Measurements from ENCODE around the gene FSHB.

Gene FSHB

DNA sequence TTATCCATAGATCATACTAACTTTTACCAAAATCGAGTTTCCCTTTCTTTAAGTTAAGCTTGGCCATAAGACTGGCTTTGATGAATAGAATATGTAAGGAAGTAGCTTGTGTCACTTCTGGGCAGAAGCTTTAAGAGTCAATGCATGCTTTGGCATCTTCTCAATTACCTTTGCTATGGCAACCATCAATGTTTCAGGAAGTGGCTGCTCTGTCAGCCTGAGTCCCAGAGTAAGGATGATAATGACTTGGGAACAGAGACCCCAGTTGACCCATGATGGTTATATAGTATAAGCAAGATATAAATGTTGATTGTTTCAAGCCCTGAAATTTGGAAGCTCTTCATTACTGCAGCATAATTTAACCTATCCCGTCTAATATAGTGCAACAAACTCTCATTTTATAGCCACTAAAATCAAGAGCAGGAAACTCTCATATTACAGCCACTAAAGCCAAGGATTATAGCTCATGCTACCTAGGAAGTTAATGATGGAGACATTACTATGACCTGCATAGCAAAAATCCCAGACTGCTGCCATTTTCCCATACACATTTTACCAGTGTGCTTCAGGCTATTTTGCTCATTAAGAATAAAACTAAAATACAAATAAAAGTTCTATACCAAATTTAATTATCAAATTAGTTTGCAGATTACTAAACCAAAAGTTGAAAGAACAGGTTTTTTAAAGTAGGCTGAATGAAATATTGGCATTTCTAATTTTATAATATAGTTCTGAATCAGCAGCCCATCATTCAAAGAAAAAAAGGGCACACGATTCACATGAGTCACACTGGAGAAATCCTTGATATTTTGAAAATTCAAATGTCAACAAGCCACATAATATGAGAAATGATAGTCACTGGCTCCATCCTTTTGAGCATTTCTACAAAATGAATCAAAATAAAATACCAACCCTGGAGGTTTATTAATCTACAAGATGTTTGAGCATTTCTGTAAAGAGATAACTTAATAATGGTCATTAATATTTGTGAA lies 23.8 kb downstream of the FSHB start:
- Histone ChIP-seq H3K4me2 (ENCODE audit: insufficient read depth, low read length, poor library complexity, severe bottlenecking) (no peak overlapping the region), H2BK120ac (ENCODE audit: low read depth, low read length) (no peak overlapping the region), H3K9ac (ENCODE audit: low read depth, low read length, poor library complexity) (no peak overlapping the region), H3K4me1 (ENCODE audit: control insufficient read depth in 2 of 2, insufficient read depth in 1 of 2, low read depth in 1 of 2, low read length in 2 of 2) (peaks cover 0 to 17% of the 10 kb centered on the region in 2 donors), H2BK5ac (ENCODE audit: low read length) (no peak overlapping the region), H3K4ac (ENCODE audit: low read length) (no peak overlapping the region), H3K18ac (ENCODE audit: low read length) (no peak overlapping the region), H3K4me3 (ENCODE audit: low read length in 2 of 2) (no peak overlapping the region), H4K8ac (ENCODE audit: low read depth, low read length) (no peak overlapping the region), H3K23ac (ENCODE audit: low read depth, low read length, poor library complexity) (no peak overlapping the region), H3K27ac (replicated peaks; ENCODE audit: low read length) (no peak overlapping the region), H2AFZ (ENCODE audit: low read length) (no peak overlapping the region), H3K14ac (ENCODE audit: low read length) (no peak overlapping the region), H2BK12ac (ENCODE audit: low read length) (no peak overlapping the region), H4K91ac (ENCODE audit: low read depth, low read length, poor library complexity) (no peak overlapping the region), H3K36me3 (replicated peaks in 1 of 2; ENCODE audit: control insufficient read depth in 2 of 2, insufficient read depth in 2 of 2, low read length in 2 of 2) (no peaks in the 10 kb centered on the region), H3K79me1 (ENCODE audit: low read depth, low read length) (no peaks in the 10 kb centered on the region), H3K9me3 (replicated peaks in 1 of 2; ENCODE audit: control insufficient read depth in 2 of 2, insufficient read depth in 1 of 2, low read depth in 1 of 2, low read length in 2 of 2) (no peaks in the 10 kb centered on the region), H3K27me3 (ENCODE audit: control insufficient read depth in 3 of 3, insufficient read depth in 3 of 3, low read depth in 1 of 3, low read length in 3 of 3) (no peaks in the 10 kb centered on the region), H2AK5ac (ENCODE audit: low read depth, low read length) (no peak overlapping the region), H2BK15ac (ENCODE audit: low read length) (no peak overlapping the region)
- no CpG with 5 or more reads among the region's 3 CpGs for WGBS, 2 donors (ENCODE audit: extremely low coverage in 2 of 2, insufficient read length in 2 of 2, insufficient replicate concordance in 1 of 2)
- no peak for DNase-seq (ENCODE audit: low spot score)

DNA sequence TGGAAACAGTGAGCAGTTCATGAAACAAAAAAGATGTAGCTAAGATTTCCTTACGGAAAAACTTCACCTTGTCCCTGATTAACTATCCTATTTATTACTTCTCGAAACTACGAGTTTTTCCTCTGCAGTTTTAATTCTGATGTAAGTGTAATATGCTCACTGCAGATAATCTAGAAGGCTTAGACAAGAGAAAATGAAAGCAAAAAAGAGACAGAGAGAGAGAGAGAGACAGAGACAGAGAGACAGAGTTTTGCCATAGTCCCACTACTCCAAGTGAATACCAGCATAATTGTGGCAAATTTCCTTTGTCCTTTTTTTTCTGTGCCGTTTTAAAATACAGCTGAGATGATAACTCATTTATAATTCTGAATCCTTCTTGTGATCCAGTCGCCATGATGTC lies 24.8 kb downstream of the FSHB start:
- Histone ChIP-seq H3K23ac (ENCODE audit: low read depth, low read length, poor library complexity) (no peak overlapping the region), H4K8ac (ENCODE audit: low read depth, low read length) (no peak overlapping the region), H4K91ac (ENCODE audit: low read depth, low read length, poor library complexity) (no peak overlapping the region), H3K9ac (ENCODE audit: low read depth, low read length, poor library complexity) (no peak overlapping the region), H3K79me1 (ENCODE audit: low read depth, low read length) (no peaks in the 10 kb centered on the region), H2AFZ (ENCODE audit: low read length) (peak overlapping the region; percentile 27), H3K9me3 (replicated peaks in 1 of 2; ENCODE audit: control insufficient read depth in 2 of 2, insufficient read depth in 1 of 2, low read depth in 1 of 2, low read length in 2 of 2) (no peaks in the 10 kb centered on the region), H3K4me1 (ENCODE audit: control insufficient read depth in 2 of 2, insufficient read depth in 1 of 2, low read depth in 1 of 2, low read length in 2 of 2) (peaks cover 0 to 17% of the 10 kb centered on the region in 2 donors), H3K36me3 (replicated peaks in 1 of 2; ENCODE audit: control insufficient read depth in 2 of 2, insufficient read depth in 2 of 2, low read length in 2 of 2) (no peaks in the 10 kb centered on the region), H3K27me3 (ENCODE audit: control insufficient read depth in 3 of 3, insufficient read depth in 3 of 3, low read depth in 1 of 3, low read length in 3 of 3) (no peaks in the 10 kb centered on the region), H2BK5ac (ENCODE audit: low read length) (no peak overlapping the region), H2BK15ac (ENCODE audit: low read length) (no peak overlapping the region), H2BK12ac (ENCODE audit: low read length) (no peak overlapping the region), H2AK5ac (ENCODE audit: low read depth, low read length) (no peak overlapping the region), H3K4me3 (ENCODE audit: low read length in 2 of 2) (no peak overlapping the region), H3K14ac (ENCODE audit: low read length) (no peak overlapping the region), H3K4ac (ENCODE audit: low read length) (no peak overlapping the region), H2BK120ac (ENCODE audit: low read depth, low read length) (no peak overlapping the region), H3K18ac (ENCODE audit: low read length) (no peak overlapping the region), H3K27ac (replicated peaks; ENCODE audit: low read length) (no peak overlapping the region), H3K4me2 (ENCODE audit: insufficient read depth, low read length, poor library complexity, severe bottlenecking) (no peak overlapping the region)
- no CpG with 5 or more reads among the region's 5 CpGs for WGBS, 2 donors (ENCODE audit: extremely low coverage in 2 of 2, insufficient read length in 2 of 2, insufficient replicate concordance in 1 of 2)
- DNase-seq (ENCODE audit: low spot score): no peak

DNA sequence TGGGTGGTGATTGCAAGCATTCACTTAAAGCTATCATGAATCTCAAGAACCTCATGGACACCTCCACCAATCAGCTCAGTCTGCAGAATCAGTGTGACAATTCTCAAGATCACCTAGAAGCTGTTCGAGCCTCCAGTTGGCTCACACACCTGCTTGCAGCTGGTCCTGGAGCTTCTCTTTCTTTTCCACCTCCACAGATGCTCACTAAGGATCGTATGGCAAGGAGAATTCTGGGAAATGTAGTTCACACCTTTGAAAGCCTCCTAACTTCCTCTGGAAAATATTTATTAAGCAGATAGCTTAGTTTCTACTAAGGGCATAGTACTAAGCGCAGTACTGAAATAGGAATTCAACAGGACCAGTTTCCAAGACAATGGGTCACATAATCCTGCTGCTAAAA lies 26.2 kb downstream of the FSHB start:
- no peaks in the 10 kb centered on the region for H3K36me3 ChIP-seq (replicated peaks in 1 of 2; ENCODE audit: control insufficient read depth in 2 of 2, insufficient read depth in 2 of 2, low read length in 2 of 2)
- WGBS, 2 donors (ENCODE audit: extremely low coverage in 2 of 2, insufficient read length in 2 of 2, insufficient replicate concordance in 1 of 2): no CpG with 5 or more reads among the region's 3 CpGs
- H3K9me3 ChIP-seq (replicated peaks in 1 of 2; ENCODE audit: control insufficient read depth in 2 of 2, insufficient read depth in 1 of 2, low read depth in 1 of 2, low read length in 2 of 2): no peaks in the 10 kb centered on the region

DNA sequence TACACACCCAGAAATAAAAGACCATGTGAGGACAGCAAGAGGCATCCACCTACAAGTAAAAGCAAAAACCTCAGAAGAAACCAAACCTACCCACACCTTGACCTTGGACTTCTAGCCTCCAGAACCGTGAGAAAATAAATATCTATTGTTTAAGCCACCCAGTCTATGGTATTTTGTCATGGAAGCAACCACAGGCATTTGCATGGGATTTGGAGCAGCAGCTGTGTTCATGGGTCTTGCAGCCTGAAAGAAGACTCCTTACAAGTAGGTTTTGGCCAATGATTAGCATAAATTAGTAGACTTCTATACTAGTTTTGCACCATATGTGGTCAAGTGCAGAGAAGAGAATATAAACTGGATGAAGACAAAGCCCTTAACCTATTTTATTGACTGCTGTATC lies 27.9 kb downstream of the FSHB start:
- Histone ChIP-seq H3K79me1 (ENCODE audit: low read depth, low read length) (no peaks in the 10 kb centered on the region), H3K14ac (ENCODE audit: low read length) (no peak overlapping the region), H3K4me3 (ENCODE audit: low read length in 2 of 2) (no peak overlapping the region), H2AK5ac (ENCODE audit: low read depth, low read length) (no peak overlapping the region), H3K9ac (ENCODE audit: low read depth, low read length, poor library complexity) (no peak overlapping the region), H3K18ac (ENCODE audit: low read length) (no peak overlapping the region), H3K4me1 (ENCODE audit: control insufficient read depth in 2 of 2, insufficient read depth in 1 of 2, low read depth in 1 of 2, low read length in 2 of 2) (peaks cover 0 to 17% of the 10 kb centered on the region in 2 donors), H3K4me2 (ENCODE audit: insufficient read depth, low read length, poor library complexity, severe bottlenecking) (no peak overlapping the region), H3K9me3 (replicated peaks in 1 of 2; ENCODE audit: control insufficient read depth in 2 of 2, insufficient read depth in 1 of 2, low read depth in 1 of 2, low read length in 2 of 2) (no peaks in the 10 kb centered on the region), H3K4ac (ENCODE audit: low read length) (no peak overlapping the region), H4K8ac (ENCODE audit: low read depth, low read length) (no peak overlapping the region), H3K36me3 (replicated peaks in 1 of 2; ENCODE audit: control insufficient read depth in 2 of 2, insufficient read depth in 2 of 2, low read length in 2 of 2) (no peaks in the 10 kb centered on the region), H2BK120ac (ENCODE audit: low read depth, low read length) (no peak overlapping the region), H2AFZ (ENCODE audit: low read length) (no peak overlapping the region), H2BK15ac (ENCODE audit: low read length) (no peak overlapping the region), H3K27ac (replicated peaks; ENCODE audit: low read length) (no peak overlapping the region), H2BK12ac (ENCODE audit: low read length) (no peak overlapping the region), H2BK5ac (ENCODE audit: low read length) (no peak overlapping the region), H4K91ac (ENCODE audit: low read depth, low read length, poor library complexity) (no peak overlapping the region), H3K27me3 (ENCODE audit: control insufficient read depth in 3 of 3, insufficient read depth in 3 of 3, low read depth in 1 of 3, low read length in 3 of 3) (no peaks in the 10 kb centered on the region), H3K23ac (ENCODE audit: low read depth, low read length, poor library complexity) (no peak overlapping the region)
- DNase-seq (ENCODE audit: low spot score): no peak
- no CpG with 5 or more reads among the region's 1 CpG for WGBS, 2 donors (ENCODE audit: extremely low coverage in 2 of 2, insufficient read length in 2 of 2, insufficient replicate concordance in 1 of 2)

More for the DNA sequence above, 26.2 kb downstream of the FSHB start:
- no peaks in the 10 kb centered on the region for H3K27me3 ChIP-seq (ENCODE audit: control insufficient read depth in 3 of 3, insufficient read depth in 3 of 3, low read depth in 1 of 3, low read length in 3 of 3)
- H2AK5ac ChIP-seq (ENCODE audit: low read depth, low read length): no peak overlapping the region
- DNase-seq (ENCODE audit: low spot score): no peak
- H3K23ac ChIP-seq (ENCODE audit: low read depth, low read length, poor library complexity): no peak overlapping the region
- no peak overlapping the region for H3K4ac ChIP-seq (ENCODE audit: low read length)
- H2BK120ac ChIP-seq (ENCODE audit: low read depth, low read length): no peak overlapping the region
- H2BK15ac ChIP-seq (ENCODE audit: low read length): no peak overlapping the region
- H3K18ac ChIP-seq (ENCODE audit: low read length): no peak overlapping the region
- no peaks in the 10 kb centered on the region for H3K79me1 ChIP-seq (ENCODE audit: low read depth, low read length)
- no peak overlapping the region for H3K4me2 ChIP-seq (ENCODE audit: insufficient read depth, low read length, poor library complexity, severe bottlenecking)
- H2BK12ac ChIP-seq (ENCODE audit: low read length): no peak overlapping the region
- no peak overlapping the region for H3K9ac ChIP-seq (ENCODE audit: low read depth, low read length, poor library complexity)
- H3K4me1 ChIP-seq (ENCODE audit: control insufficient read depth in 2 of 2, insufficient read depth in 1 of 2, low read depth in 1 of 2, low read length in 2 of 2): peaks cover 0 to 17% of the 10 kb centered on the region in 2 donors
- H3K4me3 ChIP-seq (ENCODE audit: low read length in 2 of 2): no peak overlapping the region
- no peak overlapping the region for H4K8ac ChIP-seq (ENCODE audit: low read depth, low read length)
- H2AFZ ChIP-seq (ENCODE audit: low read length): no peak overlapping the region
- H3K27ac ChIP-seq (replicated peaks; ENCODE audit: low read length): no peak overlapping the region
- H4K91ac ChIP-seq (ENCODE audit: low read depth, low read length, poor library complexity): no peak overlapping the region
- no peak overlapping the region for H3K14ac ChIP-seq (ENCODE audit: low read length)
- H2BK5ac ChIP-seq (ENCODE audit: low read length): no peak overlapping the region
